HUES48 (cell line): ENCODE results near the gene STUB1.

Experiments
- H3K27ac ChIP-seq: one replicate; pipeline ENCODE4 v1.7.0; 2013; ENCODE audit warnings: low read depth, low read length, inconsistent platforms
- H3K27me3 ChIP-seq: 2 replicates; pipeline ENCODE4 v1.6.1; 2013; ENCODE audit warnings: mild to moderate bottlenecking, low read length; ENCODE audit not compliant: control insufficient read depth, insufficient read depth
- H3K36me3 ChIP-seq: 2 replicates; pipeline ENCODE4 v1.6.1; 2013; ENCODE audit warnings: low read length; ENCODE audit not compliant: control insufficient read depth, insufficient read depth
- H3K4me1 ChIP-seq: 2 replicates; pipeline ENCODE4 v1.6.1; 2013; ENCODE audit warnings: mild to moderate bottlenecking, low read length; ENCODE audit not compliant: control insufficient read depth, insufficient read depth
- H3K4me3 ChIP-seq: 2 replicates; pipeline ENCODE4 v1.5.1; 2013; ENCODE audit warnings: mild to moderate bottlenecking, low read depth, low read length
- H3K9ac ChIP-seq: 2 replicates; pipeline ENCODE4 v1.6.1; 2013; ENCODE audit warnings: mild to moderate bottlenecking, low read depth, low read length, moderate library complexity
- H3K9me3 ChIP-seq: 2 replicates; pipeline ENCODE4 v1.6.1; 2013; ENCODE audit warnings: low read length; ENCODE audit not compliant: control insufficient read depth, insufficient read depth

The STUB1 gene

GRCh38 chr16:637081-638018 lies 42.9 kb upstream of the STUB1 start:
- Histone ChIP-seq H3K27me3 (no peaks in the 10 kb centered on the region), H3K4me1 (peaks cover 15% of the 10 kb centered on the region; the same call in 1 of the 2 replicates), H3K9ac (no peak overlapping the region)

GRCh38 chr16:638034-638543 lies 42.1 kb upstream of the STUB1 start:
- H3K4me1 ChIP-seq, result peaks cover 19% of the 10 kb centered on the region
- H3K27ac ChIP-seq, result no peak overlapping the region
- H3K9ac ChIP-seq, result no peak overlapping the region
- no peak overlapping the region for H3K4me3 ChIP-seq
- no peaks in the 10 kb centered on the region for H3K9me3 ChIP-seq
- no peaks in the 10 kb centered on the region for H3K27me3 ChIP-seq
- peaks cover 15% of the 10 kb centered on the region for H3K36me3 ChIP-seq

More at GRCh38 chr16:637081-638018, 42.9 kb upstream of the STUB1 start:
- no peaks in the 10 kb centered on the region for H3K9me3 ChIP-seq
- peak overlapping the region; percentile 26 for H3K27ac ChIP-seq
- peak overlapping the region; percentile 85 for H3K4me3 ChIP-seq
- peaks cover 17% of the 10 kb centered on the region for H3K36me3 ChIP-seq

GRCh38 chr16:638836-639235 lies 41.4 kb upstream of the STUB1 start:
- Histone ChIP-seq H3K9ac (no peak overlapping the region), H3K36me3 (peaks cover 7% of the 10 kb centered on the region; the same call in 1 of the 2 replicates), H3K27ac (no peak overlapping the region), H3K4me3 (no peak overlapping the region), H3K27me3 (no peaks in the 10 kb centered on the region), H3K9me3 (no peaks in the 10 kb centered on the region), H3K4me1 (peaks cover 19% of the 10 kb centered on the region)

GRCh38 chr16:640614-641013 lies 39.6 kb upstream of the STUB1 start:
- Histone ChIP-seq H3K36me3 (no peaks in the 10 kb centered on the region), H3K9ac (no peak overlapping the region), H3K27me3 (no peaks in the 10 kb centered on the region), H3K4me3 (no peak overlapping the region), H3K27ac (no peak overlapping the region), H3K4me1 (peaks cover 19% of the 10 kb centered on the region), H3K9me3 (no peaks in the 10 kb centered on the region)

- Histone ChIP-seq H3K27me3 (no peaks in the 10 kb centered on the region), H3K9ac (peak within 1 kb of the TSS; percentile 55; the same call in 1 of the 2 replicates), H3K36me3 (no peaks in the 10 kb centered on the region), H3K4me3 (peak within 1 kb of the TSS; percentile 74), H3K4me1 (peaks cover 19% of the 10 kb centered on the region), H3K27ac (peak within 1 kb of the TSS; percentile 12), H3K9me3 (no peaks in the 10 kb centered on the region)
Measured at GRCh38 chr16:641326-642188, 38.7 kb upstream of the STUB1 start, which contains the start of gene MCRIP2. Gene MCRIP2 (plus strand): TSS chr16:641828. CDS start chr16:641992, 164 bp downstream.

- H3K9me3 ChIP-seq, result no peaks in the 10 kb centered on the region
- no peaks in the 10 kb centered on the region for H3K36me3 ChIP-seq
- peak overlapping the region; percentile 74 for H3K4me3 ChIP-seq
- H3K27ac ChIP-seq, result peak overlapping the region; percentile 12
- peaks cover 17% of the 10 kb centered on the region for H3K4me1 ChIP-seq
- H3K9ac ChIP-seq, result peak overlapping the region; percentile 55; the same call in 1 of the 2 replicates
- H3K27me3 ChIP-seq, result no peaks in the 10 kb centered on the region
Measured at GRCh38 chr16:642189-643049, 37.8 kb upstream of the STUB1 start.

GRCh38 chr16:643050-643368 lies 37.2 kb upstream of the STUB1 start:
- no peaks in the 10 kb centered on the region for H3K9me3 ChIP-seq
- peak overlapping the region; percentile 74 for H3K4me3 ChIP-seq
- H3K4me1 ChIP-seq, result peaks cover 11% of the 10 kb centered on the region
- no peaks in the 10 kb centered on the region for H3K36me3 ChIP-seq
- no peaks in the 10 kb centered on the region for H3K27me3 ChIP-seq
- no peak overlapping the region for H3K9ac ChIP-seq
- no peak overlapping the region for H3K27ac ChIP-seq

- H3K4me3 ChIP-seq, result no peak overlapping the region
- no peaks in the 10 kb centered on the region for H3K9me3 ChIP-seq
- no peak overlapping the region for H3K9ac ChIP-seq
- H3K27me3 ChIP-seq, result no peaks in the 10 kb centered on the region
- H3K4me1 ChIP-seq, result peaks cover 8% of the 10 kb centered on the region
- H3K27ac ChIP-seq, result no peak overlapping the region
- no peaks in the 10 kb centered on the region for H3K36me3 ChIP-seq
Measured at GRCh38 chr16:644556-644955, 35.7 kb upstream of the STUB1 start.

GRCh38 chr16:645852-646678 lies 34.1 kb upstream of the STUB1 start:
- no peak overlapping the region for H3K9ac ChIP-seq
- H3K4me1 ChIP-seq, result peaks cover 8% of the 10 kb centered on the region
- H3K4me3 ChIP-seq, result no peak overlapping the region
- H3K9me3 ChIP-seq, result no peaks in the 10 kb centered on the region
- H3K36me3 ChIP-seq, result no peaks in the 10 kb centered on the region
- no peaks in the 10 kb centered on the region for H3K27me3 ChIP-seq
- H3K27ac ChIP-seq, result no peak overlapping the region
